WTC11 (cell line): ENCODE measurements around the gene CYP3A5. TPM values are rescaled to one million over a fixed set of nuclear protein-coding genes. Genes with fewer than 3 reads are reported as not detected.

Source experiments
- ATAC-seq: fragments of 200-7000 bp; cut with Tn5 transposase; 2 replicates; pipeline ENCODE4 v1.10.0; 2021; ENCODE audit warnings: mild to moderate bottlenecking, moderate library complexity
- CTCF ChIA-PET: fragments of 300-600 bp; sonication (Branson Sonifier 250); formaldehyde crosslinking; loops from one replicate; lab custom pipeline; 2021; ENCODE audit warnings: antibody characterized with exemption; lab: Charles Lee
- POLR2A ChIA-PET: fragments of 350-600 bp; sonication (Branson Sonifier 250); formaldehyde crosslinking; loops from one replicate; lab custom pipeline; 2021; ENCODE audit warnings: antibody characterized with exemption; lab: Charles Lee
- DNase-seq: peaks from one replicate; pipeline ENCODE4 v3.0.0; 2021; ENCODE audit warnings: low spot score
- H3K27ac Mint-ChIP-seq: 2 replicates; pipeline ENCODE4 v1.8.0; 2021; ENCODE audit warnings: mixed read lengths
- H3K27me3 Mint-ChIP-seq: 2 replicates; pipeline ENCODE4 v1.8.0; 2021; ENCODE audit warnings: low read depth, mild to moderate bottlenecking, moderate library complexity, mixed read lengths
- H3K36me3 Mint-ChIP-seq: 2 replicates; pipeline ENCODE4 v1.8.0; 2021; ENCODE audit warnings: mixed read lengths
- H3K4me1 Mint-ChIP-seq: 2 replicates; pipeline ENCODE4 v1.8.0; 2022; ENCODE audit warnings: mixed read lengths
- H3K4me3 Mint-ChIP-seq: 2 replicates; pipeline ENCODE4 v1.8.0; 2021; ENCODE audit warnings: mild to moderate bottlenecking, moderate library complexity, mixed read lengths
- H3K9me3 Mint-ChIP-seq: 2 replicates; pipeline ENCODE4 v1.8.0; 2021; ENCODE audit warnings: mixed read lengths
- ATF1 ChIP-seq: sonication (generic); formaldehyde crosslinking; IDR thresholded peaks from 2 replicates; pipeline ENCODE4 v1.8.1; 2023; ENCODE audit warnings: mild to moderate bottlenecking, moderate library complexity, missing genetic modification reagents
- ATF2 ChIP-seq: sonication (generic); formaldehyde crosslinking; IDR thresholded peaks from 2 replicates; pipeline ENCODE4 v1.8.1; 2022; ENCODE audit warnings: low read depth, missing genetic modification reagents, borderline replicate concordance
- CREB1 ChIP-seq: sonication (generic); formaldehyde crosslinking; IDR thresholded peaks from 2 replicates; pipeline ENCODE4 v1.8.0; 2023; ENCODE audit warnings: mild to moderate bottlenecking, missing genetic modification reagents
- ELF4 ChIP-seq: sonication (generic); formaldehyde crosslinking; IDR thresholded peaks from 2 replicates; pipeline ENCODE4 v1.8.1; 2022; ENCODE audit warnings: low read depth, mild to moderate bottlenecking, moderate library complexity, missing genetic modification reagents
- JAZF1 ChIP-seq: fragments of 250-450 bp; sonication (Bioruptor Pico); IDR thresholded peaks from 2 replicates; pipeline ENCODE4 v1.9.0; 2021; ENCODE audit warnings: moderate library complexity, mild to moderate bottlenecking, inconsistent platforms
- JUN ChIP-seq: sonication (generic); formaldehyde crosslinking; IDR thresholded peaks from 2 replicates; pipeline ENCODE4 v1.8.0; 2023; ENCODE audit warnings: mild to moderate bottlenecking, missing genetic modification reagents
- NFYB ChIP-seq: sonication (generic); formaldehyde crosslinking; conservative IDR thresholded peaks from 2 replicates; pipeline ENCODE4 v1.8.0; 2022; ENCODE audit warnings: low read depth, missing genetic modification reagents
- PRRX2 ChIP-seq: fragments of 250-450 bp; sonication (Bioruptor Pico); IDR thresholded peaks from 2 replicates; pipeline ENCODE4 v1.8.0; 2021; ENCODE audit warnings: mild to moderate bottlenecking
- RELA ChIP-seq: sonication (generic); formaldehyde crosslinking; IDR thresholded peaks from 2 replicates; pipeline ENCODE4 v1.8.1; 2022; ENCODE audit warnings: missing genetic modification reagents, mild to moderate bottlenecking, borderline replicate concordance
- TEAD1 ChIP-seq: sonication (generic); formaldehyde crosslinking; IDR thresholded peaks from 2 replicates; pipeline ENCODE4 v1.8.0; 2022; ENCODE audit warnings: mild to moderate bottlenecking, missing genetic modification reagents
- ZNF232 ChIP-seq: sonication (generic); formaldehyde crosslinking; IDR thresholded peaks from 2 replicates; pipeline ENCODE4 v1.8.0; 2022; ENCODE audit warnings: mild to moderate bottlenecking, missing genetic modification reagents
- ZNF317 ChIP-seq: sonication (generic); formaldehyde crosslinking; IDR thresholded peaks from 2 replicates; pipeline ENCODE4 v1.8.1; 2023; ENCODE audit warnings: low read depth, mild to moderate bottlenecking, moderate library complexity, missing genetic modification reagents, borderline replicate concordance
- ZNF416 ChIP-seq: fragments of 250-450 bp; sonication (Bioruptor Pico); IDR thresholded peaks from 2 replicates; pipeline ENCODE4 v1.9.0; 2021; ENCODE audit warnings: mild to moderate bottlenecking, inconsistent platforms
- ZNF423 ChIP-seq: fragments of 250-450 bp; sonication (Bioruptor Pico); IDR thresholded peaks from 2 replicates; pipeline ENCODE4 v2.1.2; 2022; ENCODE audit warnings: mild to moderate bottlenecking, moderate library complexity
- total RNA-seq: library from RNA; stranded (reverse); gene quantifications from 3 replicates; pipeline ENCODE4 v1.2.3, GENCODE V29; 2021
- TF ChIP-seq, protein P1 (sequence below): fragments of 200-600 bp; IDR thresholded peaks from 2 replicates; pipeline ENCODE4 v1.8.0; 2022; ENCODE audit warnings: antibody characterized with exemption
- TF ChIP-seq, protein P2 (sequence below): sonication (generic); formaldehyde crosslinking; IDR thresholded peaks from 2 replicates; pipeline ENCODE4 v1.8.1; 2023; ENCODE audit warnings: mild to moderate bottlenecking, missing genetic modification reagents, moderate library complexity
- TF ChIP-seq, protein P3 (sequence below): fragments of 250-450 bp; sonication (Bioruptor Pico); IDR thresholded peaks from 2 replicates; pipeline ENCODE4 v1.9.0; 2021; ENCODE audit warnings: mild to moderate bottlenecking, borderline replicate concordance
- TF ChIP-seq, protein P4 (sequence below): sonication (generic); formaldehyde crosslinking; IDR thresholded peaks from 2 replicates; pipeline ENCODE4 v1.8.0; 2022; ENCODE audit warnings: mild to moderate bottlenecking, missing genetic modification reagents

Gene CYP3A5
- total RNA-seq, 1 experiment from 2014 or later = 0.39 TPM

DNA sequence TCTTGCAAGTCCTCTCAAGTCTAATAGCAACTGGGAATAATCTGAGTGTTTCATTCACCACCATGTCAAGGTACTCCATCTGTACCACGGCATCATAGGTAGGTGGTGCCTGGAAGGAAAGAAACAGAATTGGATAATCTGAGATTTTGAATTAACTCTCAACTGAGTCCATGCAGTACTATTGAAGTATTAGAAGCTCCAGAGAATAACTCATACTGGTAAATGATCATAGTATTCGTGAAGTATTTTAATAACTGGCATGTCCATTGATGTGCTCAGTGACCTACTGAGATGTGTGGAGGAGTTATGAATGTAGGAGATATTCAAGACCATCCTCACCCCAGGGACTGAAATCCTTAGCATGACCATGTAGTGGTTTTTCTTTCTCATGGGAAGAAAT lies 27.1 kb downstream of the CYP3A5 start:
- CTCF ChIA-PET = no interaction called here
- TF ChIP-seq, protein P1, sequence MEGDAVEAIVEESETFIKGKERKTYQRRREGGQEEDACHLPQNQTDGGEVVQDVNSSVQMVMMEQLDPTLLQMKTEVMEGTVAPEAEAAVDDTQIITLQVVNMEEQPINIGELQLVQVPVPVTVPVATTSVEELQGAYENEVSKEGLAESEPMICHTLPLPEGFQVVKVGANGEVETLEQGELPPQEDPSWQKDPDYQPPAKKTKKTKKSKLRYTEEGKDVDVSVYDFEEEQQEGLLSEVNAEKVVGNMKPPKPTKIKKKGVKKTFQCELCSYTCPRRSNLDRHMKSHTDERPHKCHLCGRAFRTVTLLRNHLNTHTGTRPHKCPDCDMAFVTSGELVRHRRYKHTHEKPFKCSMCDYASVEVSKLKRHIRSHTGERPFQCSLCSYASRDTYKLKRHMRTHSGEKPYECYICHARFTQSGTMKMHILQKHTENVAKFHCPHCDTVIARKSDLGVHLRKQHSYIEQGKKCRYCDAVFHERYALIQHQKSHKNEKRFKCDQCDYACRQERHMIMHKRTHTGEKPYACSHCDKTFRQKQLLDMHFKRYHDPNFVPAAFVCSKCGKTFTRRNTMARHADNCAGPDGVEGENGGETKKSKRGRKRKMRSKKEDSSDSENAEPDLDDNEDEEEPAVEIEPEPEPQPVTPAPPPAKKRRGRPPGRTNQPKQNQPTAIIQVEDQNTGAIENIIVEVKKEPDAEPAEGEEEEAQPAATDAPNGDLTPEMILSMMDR = no peak
- TF ChIP-seq, protein P2, sequence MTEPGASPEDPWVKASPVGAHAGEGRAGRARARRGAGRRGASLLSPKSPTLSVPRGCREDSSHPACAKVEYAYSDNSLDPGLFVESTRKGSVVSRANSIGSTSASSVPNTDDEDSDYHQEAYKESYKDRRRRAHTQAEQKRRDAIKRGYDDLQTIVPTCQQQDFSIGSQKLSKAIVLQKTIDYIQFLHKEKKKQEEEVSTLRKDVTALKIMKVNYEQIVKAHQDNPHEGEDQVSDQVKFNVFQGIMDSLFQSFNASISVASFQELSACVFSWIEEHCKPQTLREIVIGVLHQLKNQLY = no peak
- TF ChIP-seq NFYB (CRISPR knock-in tag) (no peak), ATF1 (CRISPR knock-in tag) (no peak), JAZF1 (CRISPR knock-in tag) (no peak), ZNF317 (CRISPR knock-in tag) (no peak), ZNF232 (no peak), ZNF423 (no peak), PRRX2 (CRISPR knock-in tag) (no peak), JUN (no peak), RELA (CRISPR knock-in tag) (no peak), ATF2 (CRISPR knock-in tag) (no peak)
- TF ChIP-seq, protein P3, sequence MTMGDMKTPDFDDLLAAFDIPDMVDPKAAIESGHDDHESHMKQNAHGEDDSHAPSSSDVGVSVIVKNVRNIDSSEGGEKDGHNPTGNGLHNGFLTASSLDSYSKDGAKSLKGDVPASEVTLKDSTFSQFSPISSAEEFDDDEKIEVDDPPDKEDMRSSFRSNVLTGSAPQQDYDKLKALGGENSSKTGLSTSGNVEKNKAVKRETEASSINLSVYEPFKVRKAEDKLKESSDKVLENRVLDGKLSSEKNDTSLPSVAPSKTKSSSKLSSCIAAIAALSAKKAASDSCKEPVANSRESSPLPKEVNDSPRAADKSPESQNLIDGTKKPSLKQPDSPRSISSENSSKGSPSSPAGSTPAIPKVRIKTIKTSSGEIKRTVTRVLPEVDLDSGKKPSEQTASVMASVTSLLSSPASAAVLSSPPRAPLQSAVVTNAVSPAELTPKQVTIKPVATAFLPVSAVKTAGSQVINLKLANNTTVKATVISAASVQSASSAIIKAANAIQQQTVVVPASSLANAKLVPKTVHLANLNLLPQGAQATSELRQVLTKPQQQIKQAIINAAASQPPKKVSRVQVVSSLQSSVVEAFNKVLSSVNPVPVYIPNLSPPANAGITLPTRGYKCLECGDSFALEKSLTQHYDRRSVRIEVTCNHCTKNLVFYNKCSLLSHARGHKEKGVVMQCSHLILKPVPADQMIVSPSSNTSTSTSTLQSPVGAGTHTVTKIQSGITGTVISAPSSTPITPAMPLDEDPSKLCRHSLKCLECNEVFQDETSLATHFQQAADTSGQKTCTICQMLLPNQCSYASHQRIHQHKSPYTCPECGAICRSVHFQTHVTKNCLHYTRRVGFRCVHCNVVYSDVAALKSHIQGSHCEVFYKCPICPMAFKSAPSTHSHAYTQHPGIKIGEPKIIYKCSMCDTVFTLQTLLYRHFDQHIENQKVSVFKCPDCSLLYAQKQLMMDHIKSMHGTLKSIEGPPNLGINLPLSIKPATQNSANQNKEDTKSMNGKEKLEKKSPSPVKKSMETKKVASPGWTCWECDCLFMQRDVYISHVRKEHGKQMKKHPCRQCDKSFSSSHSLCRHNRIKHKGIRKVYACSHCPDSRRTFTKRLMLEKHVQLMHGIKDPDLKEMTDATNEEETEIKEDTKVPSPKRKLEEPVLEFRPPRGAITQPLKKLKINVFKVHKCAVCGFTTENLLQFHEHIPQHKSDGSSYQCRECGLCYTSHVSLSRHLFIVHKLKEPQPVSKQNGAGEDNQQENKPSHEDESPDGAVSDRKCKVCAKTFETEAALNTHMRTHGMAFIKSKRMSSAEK (CRISPR knock-in tag) = no peak
- TF ChIP-seq, protein P4, sequence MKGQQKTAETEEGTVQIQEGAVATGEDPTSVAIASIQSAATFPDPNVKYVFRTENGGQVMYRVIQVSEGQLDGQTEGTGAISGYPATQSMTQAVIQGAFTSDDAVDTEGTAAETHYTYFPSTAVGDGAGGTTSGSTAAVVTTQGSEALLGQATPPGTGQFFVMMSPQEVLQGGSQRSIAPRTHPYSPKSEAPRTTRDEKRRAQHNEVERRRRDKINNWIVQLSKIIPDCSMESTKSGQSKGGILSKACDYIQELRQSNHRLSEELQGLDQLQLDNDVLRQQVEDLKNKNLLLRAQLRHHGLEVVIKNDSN = no peak
- TF ChIP-seq, all 79 proteins: peak for 0
- H3K4me1 Mint-ChIP-seq = no peaks in the 10 kb centered on the region
- POLR2A ChIA-PET = no interaction called here
- no peak for ATAC-seq
- H3K4me3 Mint-ChIP-seq = no peak overlapping the region
- no peak overlapping the region for H3K27ac Mint-ChIP-seq
- DNase-seq = no peak
- H3K27me3 Mint-ChIP-seq = no peaks in the 10 kb centered on the region; the same call in 1 of the 2 replicates
- peaks cover 27% of the 10 kb centered on the region for H3K9me3 Mint-ChIP-seq
- peaks cover 6% of the 10 kb centered on the region; the same call in 1 of the 2 replicates for H3K36me3 Mint-ChIP-seq

GRCh38 chr7:99651290-99651689 lies 28.5 kb downstream of the CYP3A5 start:
- DNase-seq (no peak), ATAC-seq (no peak)
- Mint-ChIP-seq H3K9me3 (peaks cover 18% of the 10 kb centered on the region), H3K4me3 (no peak overlapping the region), H3K27me3 (no peaks in the 10 kb centered on the region; the same call in 1 of the 2 replicates), H3K27ac (no peak overlapping the region), H3K4me1 (no peaks in the 10 kb centered on the region), H3K36me3 (peaks cover 5% of the 10 kb centered on the region; the same call in 1 of the 2 replicates)
- POLR2A ChIA-PET = no interaction called here
- CTCF ChIA-PET = no interaction called here
- no peak for TF ChIP-seq ELF4 (CRISPR knock-in tag)
- TF ChIP-seq, protein P2 = no peak
- TF ChIP-seq ATF2 (CRISPR knock-in tag) = no peak
- TF ChIP-seq ZNF416 (CRISPR knock-in tag) = no peak
- no peak for TF ChIP-seq CREB1 (CRISPR knock-in tag)
- no peak for TF ChIP-seq TEAD1 (CRISPR knock-in tag)
